GM21723 (cell line): ENCODE results near the gene PROCR.
"Not testable (repeated sequence)": the region's sequence is repeated elsewhere in the genome, so short reads cannot be mapped to it uniquely, and the experiment has no call there.

Experiments used
- ATAC-seq: cut with Tn5 transposase; IDR thresholded peaks from one replicate; pipeline ENCODE4 v1.9.1; 2021; ENCODE audit warnings: mild to moderate bottlenecking, moderate library complexity; ENCODE audit not compliant: unreplicated experiment

PROCR gene

DNA sequence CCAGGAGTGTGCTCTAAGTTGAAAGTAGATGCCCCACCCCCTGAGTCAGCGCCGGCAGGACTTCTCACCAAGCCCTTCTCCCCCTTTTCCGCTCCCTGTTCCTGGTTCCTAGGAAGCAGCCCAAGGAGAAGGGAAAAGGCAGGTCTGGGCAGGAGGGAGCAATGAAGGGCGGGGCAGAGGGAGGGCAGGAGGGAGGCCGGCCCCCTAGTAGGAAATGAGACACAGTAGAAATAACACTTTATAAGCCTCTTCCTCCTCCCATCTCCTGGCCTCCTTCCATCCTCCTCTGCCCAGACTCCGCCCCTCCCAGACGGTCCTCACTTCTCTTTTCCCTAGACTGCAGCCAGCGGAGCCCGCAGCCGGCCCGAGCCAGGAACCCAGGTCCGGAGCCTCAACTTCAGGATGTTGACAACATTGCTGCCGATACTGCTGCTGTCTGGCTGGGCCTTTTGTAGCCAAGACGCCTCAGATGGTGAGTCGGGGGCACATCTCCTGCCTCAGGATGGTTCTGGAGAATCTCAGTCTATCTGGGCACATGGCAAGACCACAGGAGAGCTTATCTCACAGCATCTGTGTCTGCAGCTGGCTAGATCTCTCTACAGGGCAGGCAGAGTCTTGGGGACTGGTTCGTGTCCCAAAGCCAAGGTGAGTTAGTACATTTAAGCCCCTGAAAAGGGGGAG lies at the start of gene PROCR:
Gene PROCR (plus strand): TSS at position 320 of the 681 bp plus-strand sequence. CDS start 83 bp downstream, at position 403.
- ATAC-seq = no peak

- ATAC-seq = no peak
Observed at GRCh38 chr20:35122756-35123405, 49.0 kb upstream of the PROCR start.

GRCh38 chr20:35125753-35126152 lies 46.1 kb upstream of the PROCR start:
- ATAC-seq = no peak

GRCh38 chr20:35129647-35130069 lies 42.2 kb upstream of the PROCR start:
- no peak for ATAC-seq

GRCh38 chr20:35131934-35132333 lies 39.9 kb upstream of the PROCR start:
- no peak for ATAC-seq

DNA sequence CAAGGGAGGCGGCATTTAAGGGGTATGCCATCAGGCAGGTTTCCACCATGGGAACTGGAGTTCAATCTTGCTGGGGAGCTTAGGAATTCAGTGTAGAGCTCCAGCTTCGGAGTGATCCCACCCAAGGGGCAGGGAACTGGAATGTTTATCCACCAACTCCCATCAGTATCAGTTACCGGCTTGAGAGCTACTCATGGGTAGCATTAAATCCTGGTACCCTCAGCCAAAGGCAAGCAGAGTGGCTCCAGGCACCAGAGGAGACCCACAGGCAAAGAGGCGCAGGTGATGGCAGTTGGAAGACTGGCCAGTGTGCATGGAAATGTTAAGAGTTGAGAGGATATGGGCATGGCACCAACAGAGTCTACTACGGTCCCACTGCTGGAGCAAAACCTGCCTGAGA lies 38.8 kb upstream of the PROCR start:
- no peak for ATAC-seq

- ATAC-seq = no peak
Observed at GRCh38 chr20:35133735-35134134, 38.1 kb upstream of the PROCR start.

- no peak for ATAC-seq
Observed at GRCh38 chr20:35134472-35134871, 37.4 kb upstream of the PROCR start.

DNA sequence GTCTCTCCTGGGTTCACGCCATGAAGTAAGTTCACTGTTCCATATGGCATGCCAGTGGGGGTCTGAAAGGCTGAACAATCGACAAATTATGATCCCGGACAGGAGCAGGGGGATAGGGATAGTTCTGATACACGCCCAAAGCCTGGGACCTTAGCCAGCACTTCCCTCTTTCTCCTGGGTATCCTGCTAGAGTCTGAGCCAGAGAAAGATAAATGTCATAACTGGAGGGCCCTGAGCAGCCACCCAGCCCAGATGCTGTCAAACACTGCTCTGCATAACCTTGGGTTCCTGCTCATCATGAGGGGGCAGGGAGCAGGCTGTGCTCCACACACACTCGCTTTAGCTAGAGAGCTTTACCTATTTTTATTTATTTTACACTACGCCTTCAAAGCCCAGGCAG lies 37.0 kb upstream of the PROCR start:
- ATAC-seq = no peak

DNA sequence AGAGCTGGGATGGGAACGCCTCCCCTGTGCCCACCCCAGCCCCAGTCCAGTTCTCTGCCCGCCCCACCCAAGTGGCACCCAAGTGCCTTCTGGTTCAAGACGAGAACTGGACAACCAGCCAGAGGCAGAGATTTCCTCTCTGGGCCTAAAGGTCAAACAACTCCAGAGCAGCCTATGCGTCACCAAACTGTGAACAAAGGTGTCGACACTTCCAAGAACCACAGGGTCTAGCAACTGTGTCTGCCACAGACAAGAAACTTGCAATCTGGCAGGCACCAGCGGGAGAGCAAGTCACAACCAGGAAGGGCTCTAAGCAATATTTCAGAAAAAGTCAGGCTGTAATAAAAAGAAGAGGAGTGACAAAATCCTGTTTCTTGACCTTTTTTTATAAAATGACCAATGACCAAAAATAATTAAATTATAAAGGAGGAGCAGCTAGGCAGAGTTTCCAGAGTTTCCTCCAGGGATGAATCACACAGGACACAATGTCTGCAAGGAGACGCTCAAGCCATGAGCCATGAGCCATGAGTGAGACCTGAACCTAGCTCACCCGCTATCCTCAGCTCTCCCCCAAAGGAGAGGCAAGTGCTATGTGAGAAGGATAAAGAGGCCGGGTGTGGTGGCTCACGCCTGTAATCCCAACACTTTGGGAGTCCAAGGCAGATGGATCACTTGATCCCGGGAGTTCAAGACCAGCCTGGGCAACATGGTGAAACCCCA lies 35.8 kb upstream of the PROCR start:
- ATAC-seq = no peak

DNA sequence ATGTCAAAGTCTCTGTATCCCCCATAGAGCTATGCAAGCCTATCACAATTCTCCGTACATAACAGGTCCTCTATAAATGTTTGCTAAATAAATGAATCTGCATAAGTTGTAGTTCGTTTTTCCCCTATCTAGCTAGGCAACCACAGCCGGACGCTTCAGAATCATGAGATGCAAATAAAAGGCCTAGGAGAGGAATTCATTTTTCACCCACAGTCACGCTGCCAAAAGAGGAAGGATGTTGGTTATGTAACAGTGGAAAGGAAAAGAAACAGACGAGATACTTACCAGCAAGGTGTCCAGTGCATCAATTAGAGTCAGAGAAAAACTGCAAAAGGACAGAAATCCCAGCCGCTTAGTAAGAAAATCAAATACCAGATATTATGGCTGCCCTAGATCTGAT lies 27.2 kb upstream of the PROCR start:
- ATAC-seq = no peak

DNA sequence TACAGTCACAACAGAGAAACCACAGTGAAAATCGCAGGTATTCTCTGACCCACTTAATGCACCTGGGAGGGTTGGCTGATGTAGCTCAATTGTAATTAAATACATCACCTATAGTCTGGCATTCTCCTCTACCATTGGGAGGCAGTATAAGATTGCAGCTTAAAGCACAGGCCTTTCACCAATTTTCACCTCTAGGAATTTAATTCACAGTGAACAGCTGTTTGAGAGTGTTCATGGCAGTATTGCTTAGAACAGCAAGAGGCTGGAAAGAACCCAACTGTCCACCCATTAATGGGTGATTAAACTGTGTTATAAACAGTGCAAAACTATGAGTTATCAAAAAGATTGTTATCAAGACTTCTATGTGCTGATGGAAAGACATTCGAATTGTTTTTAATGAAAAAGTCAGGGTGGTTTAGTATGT lies 26.7 kb upstream of the PROCR start:
- ATAC-seq = no peak

DNA sequence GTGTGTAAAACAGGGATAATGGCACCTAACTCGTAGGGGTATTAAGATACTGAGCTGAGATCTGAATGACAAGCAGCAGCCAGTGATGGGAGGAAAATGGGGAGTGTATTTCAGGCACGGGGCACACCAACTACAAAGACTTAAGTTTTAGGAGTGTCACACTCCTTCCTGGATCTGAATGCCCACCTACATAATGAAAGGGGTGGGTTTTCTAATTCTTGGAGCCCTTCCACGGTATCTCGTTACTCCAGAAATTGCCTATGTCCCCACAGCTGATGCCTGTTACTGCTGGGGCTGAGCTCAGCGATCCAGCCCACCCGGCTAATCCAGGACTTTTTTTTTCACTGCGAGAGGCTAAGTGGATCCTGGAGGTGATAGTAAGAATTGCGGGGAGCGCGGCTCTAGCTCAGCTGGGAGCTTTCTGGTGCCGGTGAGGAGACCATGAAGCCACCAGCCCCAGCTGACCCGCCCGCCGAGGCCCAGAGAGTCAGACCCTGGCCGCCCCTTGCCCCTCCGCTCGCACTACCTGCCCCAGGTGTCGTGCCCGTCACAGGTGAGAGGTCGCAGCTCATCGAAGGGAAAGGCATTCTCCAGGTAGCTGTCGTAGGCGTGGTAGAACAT lies 25.5 kb upstream of the PROCR start:
- peak; percentile 3 for ATAC-seq

GRCh38 chr20:35146920-35147574 lies 24.8 kb upstream of the PROCR start, which contains the start of gene EDEM2:
TSS of gene EDEM2 (minus strand) at chr20:35147336. CDS start at chr20:35147258, 78 bp downstream.
- peak; percentile 74 for ATAC-seq

DNA sequence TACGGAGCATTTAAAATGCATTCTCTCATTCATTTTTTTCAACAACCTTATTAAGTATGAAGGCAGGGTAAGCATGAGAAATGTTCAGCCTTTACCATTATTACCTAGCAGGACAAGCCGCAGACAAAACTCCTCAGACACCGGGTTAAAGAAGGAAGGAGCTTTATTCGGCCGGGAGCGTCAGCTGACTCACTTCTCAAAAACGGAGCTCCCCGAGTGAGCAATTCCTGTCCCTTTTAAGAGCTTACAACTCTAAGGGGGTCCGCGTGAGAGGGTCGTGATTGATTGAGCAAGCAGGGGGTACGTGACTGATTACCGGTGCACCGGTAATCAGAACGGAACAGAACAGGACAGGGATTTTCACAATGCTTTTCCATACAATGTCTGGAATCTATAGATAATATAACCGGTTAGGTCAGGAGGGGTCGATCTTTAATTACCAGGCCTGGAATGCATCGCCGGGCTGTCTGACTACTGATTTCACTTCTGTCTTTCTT lies 24.2 kb upstream of the PROCR start:
- peak; percentile 25 for ATAC-seq

DNA sequence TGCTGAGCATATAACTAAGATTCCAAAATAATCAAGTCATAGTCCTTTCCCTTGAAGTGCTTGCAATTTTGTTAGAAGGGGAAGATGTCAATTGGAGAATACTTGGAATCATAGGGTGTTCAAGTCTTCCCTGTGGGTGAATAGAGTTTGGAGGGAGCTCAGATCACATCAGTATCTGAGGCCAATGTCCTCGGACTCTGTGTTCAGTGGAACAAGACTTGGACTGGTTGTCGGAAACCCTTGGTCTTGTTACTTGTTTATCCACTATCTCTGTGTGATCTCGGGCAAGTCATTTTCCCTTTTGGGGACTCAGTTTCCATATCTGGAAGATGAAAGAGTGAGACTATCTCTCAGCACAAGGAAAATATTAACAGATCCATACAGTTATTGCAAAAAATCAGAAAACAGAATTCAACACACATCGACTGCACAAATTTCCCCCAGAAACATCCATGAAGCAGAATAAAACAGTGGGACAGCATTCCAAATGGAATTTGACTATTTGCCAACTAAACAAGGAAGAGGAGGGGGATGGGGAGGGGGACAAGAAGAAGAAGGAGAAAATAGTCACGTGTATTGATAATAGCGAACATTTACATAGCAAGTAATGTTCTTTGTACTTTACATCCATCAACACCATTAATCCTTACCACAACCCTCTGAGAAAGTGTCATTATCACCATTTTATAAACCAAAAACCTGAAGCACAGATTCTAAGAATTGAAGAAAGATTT lies 20.9 kb upstream of the PROCR start:
- no peak for ATAC-seq

DNA sequence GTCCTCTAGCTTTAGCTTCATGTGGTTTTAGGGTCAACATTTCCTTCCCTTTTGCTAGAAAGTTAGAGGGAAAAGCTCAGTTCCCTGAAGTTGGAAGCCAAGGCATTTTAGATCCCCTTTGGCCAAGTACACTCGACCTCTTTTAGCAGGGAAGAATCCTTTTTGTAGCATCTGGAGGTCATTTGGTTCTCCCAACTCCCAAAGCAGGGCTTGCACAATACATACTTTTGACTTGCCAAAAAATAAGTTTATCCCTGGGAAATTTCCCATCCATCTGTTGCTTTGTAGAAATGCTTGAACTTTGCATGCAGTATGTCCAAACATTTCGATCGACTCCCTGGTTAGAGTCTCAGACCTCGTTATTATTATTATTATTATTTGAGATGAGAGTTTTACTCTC lies 20.1 kb upstream of the PROCR start:
- ATAC-seq = no peak

DNA sequence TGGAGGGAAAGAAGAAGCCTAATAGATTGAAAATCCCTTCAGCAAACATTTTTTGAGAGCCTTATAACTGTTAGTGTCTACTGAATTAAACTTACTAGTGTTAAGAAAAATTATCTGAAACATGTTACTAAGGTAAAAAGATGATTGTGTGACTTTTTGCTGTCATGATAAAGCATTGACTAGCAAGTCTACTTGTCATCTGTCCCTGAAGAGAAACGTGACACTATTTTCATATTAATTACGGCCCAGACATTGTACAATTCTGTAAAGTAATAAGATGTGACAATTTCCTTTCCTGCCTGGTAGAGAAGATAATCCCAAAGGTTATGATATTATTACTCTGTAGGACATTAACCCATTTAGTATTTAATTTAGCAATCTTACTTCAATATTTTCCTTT lies 15.9 kb upstream of the PROCR start:
- no peak for ATAC-seq

DNA sequence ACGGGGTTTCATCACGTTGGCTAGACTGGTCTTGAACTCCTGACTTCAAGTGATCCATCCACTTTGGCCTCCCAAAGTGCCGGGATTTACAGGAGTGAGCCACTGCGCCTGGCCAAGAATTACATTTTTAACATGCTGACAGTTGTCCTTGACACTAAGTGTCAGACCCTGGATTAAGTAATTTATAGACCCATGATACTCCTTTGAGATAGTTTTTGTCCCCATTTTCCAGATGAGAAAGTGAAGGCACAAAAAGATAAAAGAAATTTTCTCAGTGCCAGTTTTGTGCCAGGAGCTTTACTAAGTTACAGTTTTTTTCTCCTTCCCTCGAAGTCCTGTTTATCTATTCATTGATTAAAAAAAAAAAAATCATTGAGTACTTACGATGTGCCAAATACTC lies 14.9 kb upstream of the PROCR start:
- no peak for ATAC-seq

DNA sequence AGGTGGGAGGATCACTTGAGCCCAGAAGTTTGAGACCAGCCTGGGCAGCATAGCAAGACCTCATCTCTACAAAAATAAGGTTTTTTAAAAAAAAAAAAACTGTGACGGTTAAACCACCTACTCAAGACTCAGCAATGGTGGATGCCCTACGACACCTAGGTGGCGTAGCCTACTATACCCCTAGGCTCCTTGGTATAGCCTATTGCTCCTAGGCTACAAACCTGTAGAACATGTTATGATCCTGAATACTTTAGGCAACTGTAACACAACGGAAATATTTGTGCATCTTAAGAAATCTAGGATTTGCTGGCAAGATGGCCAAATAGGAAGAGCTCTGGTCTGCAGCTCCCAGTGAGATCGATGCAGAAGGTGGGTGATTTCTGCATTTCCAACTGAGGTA lies 11.5 kb upstream of the PROCR start:
- not testable (repeated sequence) for ATAC-seq
